HG02623 (cell line): ENCODE measurements around the gene PPARG.
"Not testable (repeated sequence)": the region's sequence is repeated elsewhere in the genome, so short reads cannot be mapped to it uniquely, and the experiment has no call there.

Experiments used
- ATAC-seq: cut with Tn5 transposase; IDR thresholded peaks from one replicate; pipeline ENCODE4 v1.9.1; 2021; ENCODE audit warnings: moderate library complexity; ENCODE audit not compliant: unreplicated experiment

The PPARG gene

GRCh38 chr3:12472796-12473195, 183.9 kb downstream of the PPARG start:
- no peak for ATAC-seq

GRCh38 chr3:12473511-12473910, 184.6 kb downstream of the PPARG start:
- no peak for ATAC-seq

DNA sequence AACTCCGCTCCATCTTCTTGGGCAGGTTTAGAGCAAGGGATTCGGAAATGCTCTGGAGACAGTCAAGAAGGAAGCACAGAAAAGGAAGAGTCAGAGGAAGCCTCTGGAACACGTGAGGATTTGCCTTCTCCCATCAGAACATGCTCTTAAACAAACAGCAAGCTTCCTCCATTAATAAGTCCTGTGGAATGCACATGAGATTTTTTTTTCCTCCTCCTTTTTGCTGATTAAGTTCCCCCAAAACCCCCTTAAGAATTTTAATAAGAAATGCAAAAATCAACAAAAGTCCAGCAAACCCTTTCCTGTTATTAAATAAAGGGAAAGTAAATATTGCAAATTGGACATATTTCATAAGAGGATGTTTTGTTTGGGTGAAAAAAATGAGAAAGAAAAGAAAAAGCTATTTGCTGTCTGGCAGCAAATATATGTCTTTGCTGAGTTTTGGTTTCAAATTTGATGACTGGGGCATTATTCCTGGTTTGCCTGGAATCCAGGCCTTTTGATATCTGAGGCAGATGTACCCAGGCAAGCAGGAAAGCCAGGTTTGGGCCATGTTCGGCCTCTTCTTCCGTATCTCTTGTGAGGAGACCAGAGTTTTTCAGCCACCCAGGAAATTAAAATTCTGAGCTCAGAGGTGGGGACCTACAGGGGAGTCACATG, 187.5 kb downstream of the PPARG start:
- no peak for ATAC-seq

DNA sequence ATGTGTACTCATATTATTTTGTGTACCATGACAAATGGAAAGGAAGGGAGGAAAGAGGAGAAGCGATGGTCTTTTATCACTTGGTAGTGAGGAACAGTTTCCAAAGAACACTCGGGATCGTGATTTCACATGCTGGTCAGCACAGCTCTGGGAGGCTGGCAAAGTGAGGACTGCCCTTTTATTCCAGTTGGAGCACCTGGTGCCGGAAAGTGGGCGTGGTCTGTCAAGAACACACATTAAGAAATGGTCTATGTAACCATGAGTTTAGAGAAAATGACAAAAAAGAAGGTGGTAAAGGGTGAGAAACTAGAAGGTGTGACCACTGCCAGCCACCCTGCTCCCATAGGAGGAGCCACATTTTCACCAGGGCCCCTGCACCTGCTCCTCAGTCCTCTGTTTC, 188.4 kb downstream of the PPARG start:
- ATAC-seq, result no peak

- ATAC-seq, result no peak
Measured at GRCh38 chr3:12478326-12478725, 189.5 kb downstream of the PPARG start.

DNA sequence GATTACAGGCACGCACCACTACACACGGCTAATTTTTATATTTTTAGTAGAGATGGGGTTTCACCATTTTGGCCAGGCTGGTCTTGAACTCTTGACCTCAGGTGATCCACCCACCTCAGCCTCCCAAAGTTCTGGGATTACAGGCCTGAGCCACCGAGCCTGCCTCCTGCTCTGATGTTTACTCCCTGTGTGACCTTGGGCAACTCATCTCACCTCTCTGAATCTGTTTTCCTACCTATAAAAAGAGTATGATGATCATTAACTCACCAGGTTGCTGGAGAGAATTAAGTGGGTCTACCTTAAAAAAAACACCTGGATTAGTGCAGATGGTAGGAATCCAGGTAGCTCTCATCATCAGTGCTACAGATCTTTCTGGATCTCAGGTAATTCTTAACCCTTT, 190.3 kb downstream of the PPARG start:
- not testable (repeated sequence) for ATAC-seq

DNA sequence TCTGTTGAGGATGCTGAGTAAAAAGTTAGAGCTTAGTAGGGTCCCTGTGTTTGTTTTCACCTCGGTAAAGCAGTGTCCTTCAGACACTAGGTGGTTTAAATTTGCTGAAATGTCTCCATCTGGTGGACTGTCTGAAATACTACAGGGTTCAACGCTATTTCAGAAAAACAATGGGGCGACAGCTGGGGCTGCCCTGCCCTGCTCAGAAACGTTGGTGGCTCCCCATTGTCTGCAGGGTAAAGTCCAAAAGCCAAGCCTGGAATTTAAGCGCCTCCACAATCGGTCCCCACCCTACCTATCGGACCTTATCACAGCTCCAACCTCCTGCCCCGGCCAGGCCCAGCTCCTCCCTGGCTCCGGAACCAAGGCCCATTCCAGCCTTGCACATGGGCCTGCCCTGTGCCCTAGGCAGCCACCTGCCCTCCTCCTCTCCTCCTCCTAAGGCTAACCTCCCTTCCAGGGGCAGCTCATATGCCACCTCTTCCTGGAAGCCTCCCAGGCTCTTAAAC, 191.1 kb downstream of the PPARG start:
- ATAC-seq, result no peak

- ATAC-seq, result no peak
Measured at GRCh38 chr3:12483410-12483809, 194.5 kb downstream of the PPARG start.

DNA sequence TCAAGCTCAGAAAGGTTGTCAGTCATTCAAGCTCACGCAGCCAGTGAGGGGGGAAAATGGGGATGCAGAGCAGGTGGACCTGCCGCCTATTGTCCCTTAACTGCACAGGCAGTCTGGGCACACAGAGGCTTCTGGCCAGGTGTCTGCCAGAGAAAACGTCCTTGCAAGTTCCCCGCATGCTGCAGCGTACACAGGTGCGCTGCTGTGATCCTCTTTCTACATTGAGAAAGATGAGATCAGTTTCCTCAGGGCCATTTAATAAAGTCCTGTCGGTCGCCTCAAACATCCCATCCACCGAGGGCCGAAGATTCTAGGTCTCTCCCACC, 195.0 kb downstream of the PPARG start:
- no peak for ATAC-seq
